HG03066 (cell line): ENCODE data around the gene SIN3B.
"Not testable (repeated sequence)": the region's sequence is repeated elsewhere in the genome, so short reads cannot be mapped to it uniquely, and the experiment has no call there.

ENCODE experiments used
- ATAC-seq: cut with Tn5 transposase; IDR thresholded peaks from one replicate; pipeline ENCODE4 v1.9.1; 2021; ENCODE audit warnings: low read depth; ENCODE audit not compliant: unreplicated experiment

Gene SIN3B, protein sequence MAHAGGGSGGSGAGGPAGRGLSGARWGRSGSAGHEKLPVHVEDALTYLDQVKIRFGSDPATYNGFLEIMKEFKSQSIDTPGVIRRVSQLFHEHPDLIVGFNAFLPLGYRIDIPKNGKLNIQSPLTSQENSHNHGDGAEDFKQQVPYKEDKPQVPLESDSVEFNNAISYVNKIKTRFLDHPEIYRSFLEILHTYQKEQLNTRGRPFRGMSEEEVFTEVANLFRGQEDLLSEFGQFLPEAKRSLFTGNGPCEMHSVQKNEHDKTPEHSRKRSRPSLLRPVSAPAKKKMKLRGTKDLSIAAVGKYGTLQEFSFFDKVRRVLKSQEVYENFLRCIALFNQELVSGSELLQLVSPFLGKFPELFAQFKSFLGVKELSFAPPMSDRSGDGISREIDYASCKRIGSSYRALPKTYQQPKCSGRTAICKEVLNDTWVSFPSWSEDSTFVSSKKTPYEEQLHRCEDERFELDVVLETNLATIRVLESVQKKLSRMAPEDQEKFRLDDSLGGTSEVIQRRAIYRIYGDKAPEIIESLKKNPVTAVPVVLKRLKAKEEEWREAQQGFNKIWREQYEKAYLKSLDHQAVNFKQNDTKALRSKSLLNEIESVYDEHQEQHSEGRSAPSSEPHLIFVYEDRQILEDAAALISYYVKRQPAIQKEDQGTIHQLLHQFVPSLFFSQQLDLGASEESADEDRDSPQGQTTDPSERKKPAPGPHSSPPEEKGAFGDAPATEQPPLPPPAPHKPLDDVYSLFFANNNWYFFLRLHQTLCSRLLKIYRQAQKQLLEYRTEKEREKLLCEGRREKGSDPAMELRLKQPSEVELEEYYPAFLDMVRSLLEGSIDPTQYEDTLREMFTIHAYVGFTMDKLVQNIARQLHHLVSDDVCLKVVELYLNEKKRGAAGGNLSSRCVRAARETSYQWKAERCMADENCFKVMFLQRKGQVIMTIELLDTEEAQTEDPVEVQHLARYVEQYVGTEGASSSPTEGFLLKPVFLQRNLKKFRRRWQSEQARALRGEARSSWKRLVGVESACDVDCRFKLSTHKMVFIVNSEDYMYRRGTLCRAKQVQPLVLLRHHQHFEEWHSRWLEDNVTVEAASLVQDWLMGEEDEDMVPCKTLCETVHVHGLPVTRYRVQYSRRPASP

DNA sequence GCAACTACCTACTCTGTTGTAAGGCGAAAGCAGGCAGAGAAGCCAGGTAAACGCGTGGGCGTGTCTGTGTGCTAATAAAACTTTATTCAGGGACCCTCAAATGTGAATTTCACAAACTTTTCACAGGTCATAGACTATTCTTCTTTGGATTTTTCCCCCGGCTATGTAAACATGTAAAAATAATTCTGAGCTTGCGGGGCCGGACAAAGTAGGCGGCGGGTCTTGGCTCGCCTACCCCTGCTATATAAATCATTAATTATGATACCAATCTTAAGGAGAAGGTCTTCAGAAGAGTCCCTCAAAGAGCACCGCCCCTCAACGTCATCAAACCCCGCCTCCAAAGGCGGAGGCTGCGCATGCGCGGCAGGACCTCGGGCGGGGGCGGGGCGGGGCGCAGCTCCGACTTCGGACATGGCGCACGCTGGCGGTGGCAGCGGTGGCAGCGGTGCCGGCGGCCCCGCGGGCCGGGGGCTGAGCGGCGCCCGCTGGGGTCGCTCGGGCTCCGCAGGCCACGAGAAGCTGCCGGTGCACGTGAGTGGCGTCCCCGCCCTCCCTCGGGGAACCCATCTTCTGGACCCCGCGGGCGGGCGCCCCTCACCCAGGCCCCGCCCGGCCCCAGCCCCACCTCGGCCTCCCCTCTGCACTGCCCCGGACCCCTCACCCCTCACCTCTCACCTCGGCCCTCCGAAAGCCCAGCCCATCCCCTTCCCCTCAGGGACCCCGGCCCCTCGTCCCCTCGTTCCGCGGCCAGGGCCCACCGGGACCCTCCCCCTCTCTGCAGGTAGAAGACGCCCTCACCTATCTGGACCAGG, at the start of gene SIN3B:
TSS of gene SIN3B (plus strand) at position 389 of the 812 bp plus-strand sequence. CDS start at position 412, 23 bp downstream.
- no peak for ATAC-seq

DNA sequence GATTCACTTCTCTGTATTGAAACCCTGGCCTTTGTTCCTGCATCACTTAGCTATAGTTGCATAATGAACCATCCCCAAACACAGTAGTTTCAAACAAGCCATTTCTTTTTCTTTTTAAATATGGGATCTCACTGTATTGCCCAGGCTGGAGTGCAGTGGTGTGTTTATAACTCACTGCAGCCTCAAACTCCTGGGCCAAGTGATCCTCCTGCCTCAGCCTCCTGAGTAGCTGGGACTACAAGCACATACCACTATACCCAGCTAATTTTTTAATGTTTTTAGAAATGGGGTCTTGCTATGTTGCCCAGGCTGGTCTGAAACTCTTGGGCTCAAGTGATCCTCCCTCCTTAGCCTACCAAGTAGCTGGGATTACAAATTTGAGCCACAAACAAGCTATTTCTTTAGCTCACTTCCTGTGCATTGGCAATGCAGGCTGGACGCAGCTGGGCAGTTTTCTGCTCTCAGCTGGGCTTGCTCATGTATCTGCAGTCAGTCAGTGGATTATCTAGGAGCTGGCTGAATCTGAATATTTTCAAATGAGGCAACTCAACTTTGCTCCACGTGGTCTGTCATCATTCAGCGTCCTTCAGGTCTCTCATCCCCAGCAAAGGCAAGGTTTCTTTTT, 49.5 kb upstream of the SIN3B start:
- no peak for ATAC-seq

DNA sequence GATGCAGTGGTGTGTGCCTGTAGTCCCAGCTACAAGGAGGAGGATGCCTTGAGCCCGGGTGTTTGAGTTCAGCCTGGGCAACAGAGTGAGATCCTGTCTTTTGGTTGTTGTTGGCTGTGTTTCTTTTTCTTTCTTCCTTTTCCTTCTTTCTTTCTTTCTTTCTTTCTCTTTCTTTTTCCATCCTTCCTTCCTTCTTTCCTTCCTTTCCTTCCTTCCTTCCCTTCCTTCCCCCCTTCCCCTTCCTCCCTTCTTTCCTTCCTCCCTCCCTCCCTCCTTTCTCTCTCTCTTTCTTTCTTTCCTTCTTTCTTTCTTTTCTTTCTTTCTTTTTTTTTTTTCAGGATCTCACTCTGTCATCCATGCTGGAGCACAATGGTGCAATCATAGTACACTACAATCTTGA, 46.5 kb upstream of the SIN3B start:
- ATAC-seq: no peak

DNA sequence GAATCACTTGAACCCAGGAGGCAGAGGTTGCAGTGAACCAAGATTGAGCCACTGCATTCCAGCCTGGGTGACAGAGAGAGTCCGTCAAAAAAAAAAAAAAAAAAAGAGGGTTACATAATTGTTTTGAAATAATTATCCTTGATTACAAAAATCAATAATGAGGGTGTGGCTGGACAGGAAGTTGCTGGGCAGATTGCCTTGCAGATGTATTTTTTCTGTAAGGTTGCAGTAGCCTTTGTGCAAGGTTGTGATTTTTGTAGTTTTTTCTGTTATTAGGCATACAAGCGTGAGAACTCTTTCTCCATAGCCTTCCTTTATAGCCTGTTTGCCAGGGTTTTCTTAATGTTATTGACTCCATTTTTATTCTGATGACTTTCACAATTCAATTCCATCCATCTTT, 40.7 kb upstream of the SIN3B start:
- ATAC-seq: no peak

DNA sequence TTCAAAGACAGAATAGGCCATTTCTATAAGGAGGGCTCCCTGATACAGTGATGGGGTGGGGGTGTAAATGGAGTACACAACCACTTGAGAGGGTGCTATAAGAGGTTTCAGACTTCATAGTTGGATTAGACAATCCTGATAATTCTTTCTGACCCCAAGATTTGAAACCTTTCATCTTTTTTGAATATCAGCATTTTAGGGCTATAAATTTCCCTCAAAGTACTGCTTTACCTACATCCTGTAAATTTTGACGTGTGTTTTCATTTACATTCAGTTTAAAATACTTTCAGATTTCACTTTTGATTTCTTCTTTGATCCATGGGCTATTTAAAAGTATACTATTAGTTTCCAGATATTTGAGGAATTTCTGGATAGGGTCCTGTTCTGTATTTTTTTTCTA, 40.0 kb upstream of the SIN3B start:
- no peak for ATAC-seq

DNA sequence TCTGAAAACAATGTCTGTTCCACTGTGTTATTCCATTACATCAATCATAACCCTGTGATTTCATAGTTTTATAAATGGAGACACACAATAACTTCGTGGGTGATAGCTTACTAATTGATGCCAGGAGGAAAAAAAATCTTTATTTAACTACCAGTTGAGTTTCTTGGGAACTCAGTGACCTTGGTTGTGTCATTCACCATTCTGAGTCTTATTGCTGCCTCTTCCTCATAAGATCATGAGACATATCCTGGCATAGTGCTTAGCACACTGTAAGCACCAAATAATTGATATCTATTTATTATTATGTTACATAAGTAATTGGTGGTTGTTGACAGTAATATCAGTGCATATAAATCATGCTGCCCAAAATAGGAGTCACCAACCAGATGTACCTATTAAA, 39.1 kb upstream of the SIN3B start:
- no peak for ATAC-seq

DNA sequence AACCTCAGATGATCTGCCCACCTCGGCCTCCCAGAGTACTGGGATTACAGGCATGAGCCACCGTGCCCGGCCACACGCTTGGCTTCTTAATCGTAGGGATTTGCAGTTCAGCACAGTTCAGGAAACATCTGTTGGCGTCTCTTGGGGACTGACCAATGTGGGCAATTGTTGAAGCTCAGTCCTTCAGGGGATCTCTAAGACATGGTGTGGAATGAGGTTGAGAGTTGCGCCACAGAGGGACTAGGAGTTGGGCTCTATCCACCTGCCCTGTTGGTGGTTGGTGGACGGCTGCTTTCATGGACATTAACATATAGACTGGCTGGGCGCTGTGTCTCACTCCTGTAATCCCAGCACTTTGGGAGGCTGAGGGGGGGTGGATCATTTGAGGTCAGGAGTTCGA, 37.3 kb upstream of the SIN3B start:
- no peak for ATAC-seq

DNA sequence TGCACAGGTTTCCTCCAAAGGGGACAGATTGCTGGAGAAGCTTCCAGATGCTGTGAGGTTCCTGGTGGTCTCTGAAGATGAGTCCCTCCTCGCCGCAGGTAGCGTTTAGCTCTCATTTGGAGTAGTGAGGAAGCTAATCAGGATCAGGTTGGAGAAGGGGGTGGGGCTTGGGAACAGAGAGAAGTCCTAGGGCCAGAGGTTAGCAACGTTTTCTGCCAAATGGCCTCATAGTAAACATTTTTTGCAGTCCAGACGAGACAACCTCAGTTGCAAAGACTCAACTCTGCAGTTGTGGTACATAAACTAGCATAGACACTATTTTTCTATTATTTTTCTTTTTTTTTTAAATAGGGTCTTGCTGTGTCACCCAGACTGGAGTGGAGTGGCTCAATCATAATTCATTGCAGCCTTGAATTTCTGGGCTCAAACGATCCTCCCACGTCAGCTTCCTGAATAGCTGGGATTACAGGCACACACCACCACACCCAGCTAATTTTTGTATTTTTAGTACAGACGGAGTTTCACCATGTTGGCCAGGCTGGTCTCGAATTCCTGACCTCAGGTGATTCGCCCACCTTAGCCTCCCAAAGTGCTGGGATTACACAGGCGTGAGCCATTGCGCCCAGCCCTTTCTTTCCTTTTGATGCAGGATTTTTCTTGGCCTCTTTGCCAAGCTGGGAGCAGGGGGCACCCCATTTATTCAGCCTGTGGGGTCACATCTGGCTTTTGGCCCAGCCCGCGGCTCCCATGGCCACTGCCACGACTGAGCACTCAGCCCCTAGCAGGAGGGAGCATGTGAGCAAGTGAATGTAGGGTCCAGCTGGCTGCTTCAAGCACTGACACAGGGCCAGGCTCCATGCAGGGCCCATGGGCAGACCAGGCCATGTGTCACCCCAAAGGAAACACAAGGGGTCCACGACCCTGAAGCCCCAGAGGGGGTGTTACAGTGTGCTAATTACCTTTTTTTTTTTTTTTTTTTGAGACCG, 34.4 kb upstream of the SIN3B start:
- ATAC-seq: no peak

DNA sequence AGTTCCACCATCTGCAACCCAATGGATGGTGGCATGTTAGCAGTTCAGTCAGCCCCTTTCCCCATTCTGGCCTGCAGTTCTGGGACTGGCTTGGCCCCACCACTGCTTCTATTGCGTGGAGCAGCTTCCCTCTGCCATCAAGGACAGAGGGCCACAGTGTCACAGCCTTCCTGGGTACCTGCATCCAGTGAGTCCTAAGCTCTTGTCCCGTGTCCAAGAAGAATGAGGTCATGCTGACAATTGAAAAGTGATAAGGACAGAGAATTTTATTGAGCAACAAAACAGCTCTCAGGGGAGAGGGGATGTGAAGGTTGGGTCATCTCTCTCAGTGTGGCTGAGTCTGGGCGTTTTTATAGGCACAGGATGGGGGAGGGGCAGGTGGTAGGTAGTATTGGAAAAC, 33.5 kb upstream of the SIN3B start:
- no peak for ATAC-seq

DNA sequence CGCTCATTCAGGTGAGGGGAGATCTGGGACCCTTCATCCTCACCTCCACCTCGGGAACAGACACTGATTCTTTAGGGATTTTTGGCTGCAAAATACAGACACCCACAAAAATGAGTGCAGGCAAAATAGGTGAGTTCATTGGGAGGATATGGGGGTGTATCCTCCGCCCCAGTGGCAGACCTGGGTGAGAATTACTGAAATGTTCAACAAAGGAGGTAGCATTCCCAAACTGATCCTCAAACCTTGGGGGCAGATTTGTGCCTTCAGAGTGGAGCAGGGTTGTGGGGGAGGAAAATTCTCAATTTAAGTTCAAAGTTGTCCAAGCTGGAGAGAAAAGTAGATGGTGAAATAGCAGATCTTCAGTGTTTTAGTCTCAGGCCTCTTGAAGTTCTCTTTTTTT, 31.3 kb upstream of the SIN3B start:
- ATAC-seq: no peak

DNA sequence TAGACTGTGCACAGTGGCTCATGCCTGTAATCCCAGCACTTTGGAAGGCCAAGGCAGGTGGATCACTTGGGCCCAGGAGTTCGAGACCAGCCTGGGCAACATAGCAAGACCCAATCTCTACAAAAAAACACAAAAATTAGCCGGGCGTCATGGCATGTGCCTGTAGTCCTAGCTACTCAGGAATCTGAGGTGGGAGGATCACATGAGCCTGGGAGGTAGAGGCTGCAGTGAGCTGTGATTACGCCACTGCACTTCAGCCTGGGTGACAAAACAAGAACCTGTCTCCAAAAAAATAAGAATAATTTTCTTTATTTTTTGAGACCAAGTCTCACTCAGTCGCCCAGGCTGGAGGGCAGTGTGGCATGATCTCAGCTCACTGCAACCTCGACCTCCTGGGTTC, 30.9 kb upstream of the SIN3B start:
- not testable (repeated sequence) for ATAC-seq

DNA sequence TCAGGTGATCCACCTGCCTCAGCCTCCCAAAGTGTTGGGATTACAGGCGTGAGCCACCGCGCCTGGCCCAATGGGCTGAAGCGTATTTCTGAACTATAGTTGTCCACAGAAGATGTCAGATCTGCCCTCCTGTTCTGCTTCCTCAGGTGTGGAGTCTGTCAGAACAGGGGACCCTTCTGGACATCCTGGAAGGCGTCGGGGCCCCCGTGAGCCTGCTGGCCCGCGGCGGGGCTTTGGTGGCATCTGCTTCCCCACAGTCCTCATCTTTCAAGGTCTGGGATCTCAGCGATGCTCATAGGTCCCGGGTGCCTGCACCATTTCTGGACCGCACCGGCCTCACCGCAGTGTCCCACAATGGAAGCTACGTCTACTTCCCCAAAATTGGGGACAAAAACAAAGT, 29.5 kb upstream of the SIN3B start:
- no peak for ATAC-seq

DNA sequence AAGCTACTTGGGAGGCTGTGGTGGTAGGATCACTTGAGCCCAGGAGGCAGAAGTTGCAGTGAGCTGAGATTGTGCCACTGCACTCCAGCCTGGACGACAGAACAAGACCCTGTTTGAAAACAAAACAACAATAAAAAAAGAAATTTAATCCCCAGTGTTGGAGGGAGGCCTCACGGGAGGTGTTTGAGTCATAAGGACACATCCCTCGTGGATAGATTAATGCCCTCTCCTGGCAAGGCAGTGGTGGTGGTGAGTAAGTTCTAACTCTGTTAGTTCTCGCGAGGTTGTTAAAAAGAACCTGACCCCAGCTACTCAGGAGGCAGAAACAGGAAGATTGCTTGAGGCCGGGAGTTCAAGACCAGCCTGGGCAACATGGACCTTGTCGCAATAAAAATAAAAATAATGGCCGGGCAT, 27.6 kb upstream of the SIN3B start:
- ATAC-seq: no peak

DNA sequence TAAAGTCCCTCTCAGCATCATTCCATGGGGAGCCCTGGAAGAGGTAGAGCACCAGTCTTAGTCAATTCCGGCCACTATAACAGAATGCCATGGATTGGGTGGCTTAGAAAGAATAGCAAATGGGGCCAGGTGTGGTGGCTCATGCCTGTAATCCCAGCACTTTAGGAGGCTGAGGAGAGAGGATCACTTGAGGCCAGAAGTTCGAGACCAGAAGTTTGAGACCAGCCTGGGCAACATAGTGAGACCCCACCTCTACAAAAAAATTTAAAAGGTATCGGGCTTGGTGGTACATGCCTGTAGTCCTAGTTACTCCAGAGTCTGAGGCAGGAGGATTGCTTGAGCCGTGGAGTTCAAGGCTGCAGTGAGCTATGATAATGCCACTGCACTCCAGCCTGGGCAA, 25.0 kb upstream of the SIN3B start:
- no peak for ATAC-seq

DNA sequence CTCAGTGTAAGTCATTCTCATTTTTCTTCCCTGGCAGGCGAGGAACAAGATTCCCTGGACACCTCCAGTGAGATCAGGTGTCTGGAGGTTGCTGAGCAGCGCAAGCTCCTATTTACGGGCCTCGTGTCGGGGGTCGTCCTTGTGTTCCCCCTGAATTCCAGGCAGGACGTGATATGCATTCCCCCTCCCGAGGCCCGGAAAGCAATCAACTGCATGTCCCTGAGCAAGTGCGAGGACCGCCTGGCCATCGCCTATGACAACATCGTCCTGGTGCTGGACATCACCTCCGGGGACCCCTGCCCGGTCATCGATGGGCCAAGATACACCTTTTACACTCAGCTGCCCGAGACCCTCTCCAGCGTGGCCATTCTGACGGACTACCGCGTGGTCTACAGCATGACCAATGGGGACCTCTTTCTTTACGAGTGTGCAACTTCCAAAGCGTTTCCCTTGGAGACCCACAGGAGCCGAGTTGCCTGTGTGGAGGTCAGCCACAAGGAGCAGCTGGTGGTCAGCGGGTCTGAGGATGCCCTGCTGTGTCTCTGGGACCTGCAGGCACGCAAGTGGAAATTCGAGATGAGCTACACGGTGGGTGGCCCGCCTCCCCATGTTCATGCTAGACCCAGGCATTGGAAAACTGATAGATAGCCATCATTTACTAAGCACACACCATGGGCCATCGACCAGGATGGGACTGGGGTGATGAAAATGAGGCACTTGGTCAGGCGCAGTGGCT, 21.5 kb upstream of the SIN3B start:
- ATAC-seq: no peak

DNA sequence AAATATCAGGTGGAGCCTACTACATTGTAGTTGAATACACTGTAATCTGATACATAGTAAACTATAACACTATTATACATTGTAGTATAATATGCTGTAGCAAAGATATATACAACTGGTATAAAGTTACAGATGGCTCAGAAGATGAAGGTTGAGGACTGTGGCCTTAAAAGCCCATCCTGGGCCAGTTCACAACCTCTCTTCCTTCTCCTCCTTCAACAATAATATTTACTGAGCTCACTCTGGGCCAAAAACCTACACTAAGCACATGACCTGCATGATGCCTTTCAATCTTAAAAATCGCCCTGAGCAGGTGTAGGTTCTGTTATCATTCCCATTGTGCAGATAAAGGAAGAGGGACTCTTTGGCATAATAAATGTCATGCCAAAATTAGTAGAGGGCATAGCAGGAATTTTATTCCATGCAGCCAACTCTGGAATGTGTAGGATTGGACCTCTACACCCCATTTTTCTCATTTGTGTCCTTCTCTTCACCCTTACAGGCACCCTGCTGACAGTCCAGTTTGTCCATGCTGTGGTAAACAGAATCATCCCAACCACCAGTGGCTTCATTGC, 14.6 kb upstream of the SIN3B start:
- ATAC-seq: no peak

DNA sequence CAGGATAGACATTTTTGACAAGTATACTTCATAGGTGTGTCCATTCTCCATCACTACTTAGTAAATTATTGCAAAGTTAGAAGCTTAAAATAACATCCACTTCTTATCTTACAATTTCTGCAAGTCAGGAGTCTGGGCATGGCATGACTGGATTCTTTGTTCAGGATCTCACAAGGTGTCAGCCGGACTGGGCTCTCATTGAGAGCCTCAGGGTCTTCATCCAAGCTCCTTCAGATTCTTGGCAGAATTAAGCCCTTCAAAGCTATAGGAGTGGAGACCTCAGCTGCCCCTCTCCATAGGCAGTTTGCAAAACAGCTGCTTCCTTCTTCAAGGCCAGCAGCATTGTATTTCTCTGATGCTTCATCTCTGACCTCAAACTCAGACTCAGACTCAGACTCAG, 9.1 kb upstream of the SIN3B start:
- no peak for ATAC-seq

DNA sequence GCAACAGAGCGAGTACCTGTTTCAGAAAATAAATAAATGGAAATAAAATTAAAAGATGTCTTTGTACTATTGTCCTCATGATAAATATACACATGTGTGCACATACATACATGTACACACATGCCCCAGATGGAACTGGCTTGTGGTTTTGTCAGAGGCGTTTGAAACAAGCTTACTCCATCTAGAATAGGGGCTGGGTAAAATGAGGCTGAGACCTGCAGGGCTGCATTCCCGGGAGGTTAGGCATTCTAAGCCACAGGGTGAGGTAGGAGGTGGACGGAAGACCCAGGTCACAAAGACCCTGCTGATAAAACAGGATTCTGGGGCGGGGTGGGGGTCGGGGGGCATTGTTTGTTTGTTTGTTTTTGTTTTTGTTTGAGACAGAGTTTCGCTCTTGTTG, 8.1 kb upstream of the SIN3B start:
- no peak for ATAC-seq
